ENCODE measurements around the gene TCL1B.

DNA sequence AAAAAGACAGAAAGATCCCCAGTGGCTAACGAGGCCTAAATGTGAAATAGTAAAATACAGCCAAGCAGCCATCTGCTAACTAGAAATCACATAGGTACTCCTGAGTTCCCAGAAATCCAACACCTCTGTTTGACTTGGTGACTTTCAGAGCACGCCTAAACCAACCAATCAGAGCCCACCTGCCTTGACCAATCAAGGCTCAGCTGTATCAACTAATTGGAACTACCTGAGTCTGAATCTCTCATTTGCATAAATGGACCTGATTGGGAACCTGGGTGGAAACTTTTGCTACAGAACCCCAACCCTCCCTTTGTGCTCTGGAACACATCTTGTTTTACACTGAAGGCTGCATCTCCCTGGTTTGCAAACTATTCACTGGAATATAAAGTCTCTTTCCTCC lies 5.1 kb upstream of the TCL1B start:
- TF ChIP-seq RCOR1 (IDR thresholded peaks at IDR 0.05; ENCODE audit: insufficient replicate concordance, low read length) (no peak), CTCF (conservative IDR thresholded peaks at IDR 0.05; ENCODE audit: low read depth, low read length) (no peak), RFX5 (IDR thresholded peaks at IDR 0.05; ENCODE audit: low read depth, low read length) (no peak), USF2 (IDR thresholded peaks at IDR 0.05; ENCODE audit: low read depth, low read length) (no peak), CEBPB (IDR thresholded peaks at IDR 0.05; ENCODE audit: low read depth, low read length) (no peak), POLR2A (IDR thresholded peaks at IDR 0.05; ENCODE audit: low read depth, low read length) (no peak), SMC3 (IDR thresholded peaks at IDR 0.05; ENCODE audit: low read depth, low read length) (no peak)

Measured in IMR-90 (cell line).